ENCODE data around the gene MIGA2.

MIGA2 gene

GRCh38 chr9:129011170-129011569 lies 25.3 kb upstream of the MIGA2 start:
- 97% methylated on average over 19 of the region's 19 CpGs for WGBS (ENCODE audit: insufficient coverage)
- peaks cover 7 to 81% (median 42%) of the 10 kb centered on the region in 4 experiments for H3K36me3 ChIP-seq (ENCODE audit: control insufficient read depth in 4 of 4, insufficient read depth in 4 of 4, low read length in 3 of 4)

GRCh38 chr9:129011761-129012181 lies 24.7 kb upstream of the MIGA2 start:
- Histone ChIP-seq H3K36me3 (ENCODE audit: control insufficient read depth in 4 of 4, insufficient read depth in 4 of 4, low read length in 3 of 4) (peaks cover 2 to 75% (median 39%) of the 10 kb centered on the region in 4 experiments), H3K27me3 (replicated peaks in 2 of 5; ENCODE audit: control insufficient read depth in 4 of 5, insufficient read depth in 5 of 5, low read length in 4 of 5) (no peaks in the 10 kb centered on the region), H3K4me1 (ENCODE audit: control extremely low read depth in 1 of 4, control insufficient read depth in 4 of 4, insufficient read depth in 4 of 4, low read length in 3 of 4) (no peaks in the 10 kb centered on the region), H3K27ac (ENCODE audit: insufficient read depth in 1 of 2, low read depth in 1 of 2, low read length in 2 of 2, poor library complexity in 1 of 2, severe bottlenecking in 2 of 2) (no peak overlapping the region), H3K4me3 (ENCODE audit: control insufficient read depth in 1 of 7, extremely low read depth in 1 of 7, insufficient read depth in 4 of 7, low read depth in 2 of 7, low read length in 6 of 7) (no peak overlapping the region), H3K9me3 (ENCODE audit: control extremely low read depth in 1 of 5, control insufficient read depth in 4 of 5, insufficient read depth in 2 of 5, low read depth in 1 of 5, low read length in 4 of 5) (no peaks in the 10 kb centered on the region)
- ChIA-PET POLR2A (no interaction called here), CTCF (interaction anchor here (1.7 kb wide), 1 partner anchor 9 kb away, joined by 4 read pairs; no protein-coding TSS in a partner anchor)
- WGBS (ENCODE audit: insufficient coverage), result 96% methylated on average over 8 of the region's 11 CpGs
- DNase-seq, result no peak

More at GRCh38 chr9:129011170-129011569, 25.3 kb upstream of the MIGA2 start:
- Histone ChIP-seq H3K4me3 (ENCODE audit: control insufficient read depth in 1 of 7, extremely low read depth in 1 of 7, insufficient read depth in 4 of 7, low read depth in 2 of 7, low read length in 6 of 7) (no peak overlapping the region), H3K9me3 (ENCODE audit: control extremely low read depth in 1 of 5, control insufficient read depth in 4 of 5, insufficient read depth in 2 of 5, low read depth in 1 of 5, low read length in 4 of 5) (no peaks in the 10 kb centered on the region), H3K27me3 (replicated peaks in 2 of 5; ENCODE audit: control insufficient read depth in 4 of 5, insufficient read depth in 5 of 5, low read length in 4 of 5) (no peaks in the 10 kb centered on the region), H3K27ac (ENCODE audit: insufficient read depth in 1 of 2, low read depth in 1 of 2, low read length in 2 of 2, poor library complexity in 1 of 2, severe bottlenecking in 2 of 2) (no peak overlapping the region), H3K4me1 (ENCODE audit: control extremely low read depth in 1 of 4, control insufficient read depth in 4 of 4, insufficient read depth in 4 of 4, low read length in 3 of 4) (no peaks in the 10 kb centered on the region)
- ChIA-PET POLR2A (no interaction called here), CTCF (interaction anchor here (0.9 kb wide), 1 partner anchor 77 kb away, joined by 3 read pairs; no protein-coding TSS in a partner anchor)
- no peak for DNase-seq

- WGBS (ENCODE audit: insufficient coverage), result 100% methylated on average over 2 of the region's 7 CpGs
- ChIA-PET CTCF (interaction anchor here (1.7 kb wide), 1 partner anchor 10 kb away, joined by 4 read pairs; no protein-coding TSS in a partner anchor), POLR2A (no interaction called here)
- no peaks in the 10 kb centered on the region for H3K4me1 ChIP-seq (ENCODE audit: control extremely low read depth in 1 of 4, control insufficient read depth in 4 of 4, insufficient read depth in 4 of 4, low read length in 3 of 4)
- H3K36me3 ChIP-seq (ENCODE audit: control insufficient read depth in 4 of 4, insufficient read depth in 4 of 4, low read length in 3 of 4), result peaks cover 2 to 69% (median 39%) of the 10 kb centered on the region in 4 experiments
- H3K4me3 ChIP-seq (ENCODE audit: control insufficient read depth in 1 of 7, extremely low read depth in 1 of 7, insufficient read depth in 4 of 7, low read depth in 2 of 7, low read length in 6 of 7), result no peak overlapping the region
- no peaks in the 10 kb centered on the region for H3K9me3 ChIP-seq (ENCODE audit: control extremely low read depth in 1 of 5, control insufficient read depth in 4 of 5, insufficient read depth in 2 of 5, low read depth in 1 of 5, low read length in 4 of 5)
- DNase-seq, result no peak
- no peak overlapping the region for H3K27ac ChIP-seq (ENCODE audit: insufficient read depth in 1 of 2, low read depth in 1 of 2, low read length in 2 of 2, poor library complexity in 1 of 2, severe bottlenecking in 2 of 2)
- no peaks in the 10 kb centered on the region for H3K27me3 ChIP-seq (replicated peaks in 2 of 5; ENCODE audit: control insufficient read depth in 4 of 5, insufficient read depth in 5 of 5, low read length in 4 of 5)
Measured at GRCh38 chr9:129012343-129012742, 24.1 kb upstream of the MIGA2 start.

- ChIA-PET POLR2A (no interaction called here), CTCF (interaction anchor here (1.1 to 1.7 kb wide), 2 partner anchors 9 to 10 kb away, joined by 4 read pairs; no protein-coding TSS in a partner anchor)
- Histone ChIP-seq H3K4me1 (ENCODE audit: control extremely low read depth in 1 of 4, control insufficient read depth in 4 of 4, insufficient read depth in 4 of 4, low read length in 3 of 4) (no peaks in the 10 kb centered on the region), H3K27ac (ENCODE audit: insufficient read depth in 1 of 2, low read depth in 1 of 2, low read length in 2 of 2, poor library complexity in 1 of 2, severe bottlenecking in 2 of 2) (no peak overlapping the region), H3K36me3 (ENCODE audit: control insufficient read depth in 4 of 4, insufficient read depth in 4 of 4, low read length in 3 of 4) (peaks cover under 1 to 63% (median 35%) of the 10 kb centered on the region in 4 experiments), H3K4me3 (ENCODE audit: control insufficient read depth in 1 of 7, extremely low read depth in 1 of 7, insufficient read depth in 4 of 7, low read depth in 2 of 7, low read length in 6 of 7) (no peak overlapping the region), H3K27me3 (replicated peaks in 2 of 5; ENCODE audit: control insufficient read depth in 4 of 5, insufficient read depth in 5 of 5, low read length in 4 of 5) (no peaks in the 10 kb centered on the region), H3K9me3 (ENCODE audit: control extremely low read depth in 1 of 5, control insufficient read depth in 4 of 5, insufficient read depth in 2 of 5, low read depth in 1 of 5, low read length in 4 of 5) (no peaks in the 10 kb centered on the region)
- no peak for DNase-seq
- 96% methylated on average over 12 of the region's 16 CpGs for WGBS (ENCODE audit: insufficient coverage)
Measured at GRCh38 chr9:129012893-129013448, 23.5 kb upstream of the MIGA2 start.

- Histone ChIP-seq H3K27me3 (replicated peaks in 2 of 5; ENCODE audit: control insufficient read depth in 4 of 5, insufficient read depth in 5 of 5, low read length in 4 of 5) (no peaks in the 10 kb centered on the region), H3K4me1 (ENCODE audit: control extremely low read depth in 1 of 4, control insufficient read depth in 4 of 4, insufficient read depth in 4 of 4, low read length in 3 of 4) (no peaks in the 10 kb centered on the region), H3K27ac (ENCODE audit: insufficient read depth in 1 of 2, low read depth in 1 of 2, low read length in 2 of 2, poor library complexity in 1 of 2, severe bottlenecking in 2 of 2) (no peak overlapping the region), H3K36me3 (ENCODE audit: control insufficient read depth in 4 of 4, insufficient read depth in 4 of 4, low read length in 3 of 4) (peaks cover 0 to 56% (median 29%) of the 10 kb centered on the region in 4 experiments), H3K9me3 (ENCODE audit: control extremely low read depth in 1 of 5, control insufficient read depth in 4 of 5, insufficient read depth in 2 of 5, low read depth in 1 of 5, low read length in 4 of 5) (no peaks in the 10 kb centered on the region), H3K4me3 (ENCODE audit: control insufficient read depth in 1 of 7, extremely low read depth in 1 of 7, insufficient read depth in 4 of 7, low read depth in 2 of 7, low read length in 6 of 7) (no peak overlapping the region)
- 100% methylated on average over 3 of the region's 11 CpGs for WGBS (ENCODE audit: insufficient coverage)
- POLR2A ChIA-PET, result no interaction called here
- DNase-seq, result no peak
- CTCF ChIA-PET, result interaction anchor here (1.1 to 1.7 kb wide), 2 partner anchors 9 to 11 kb away, joined by 4 read pairs; no protein-coding TSS in a partner anchor
Measured at GRCh38 chr9:129013674-129014073, 22.8 kb upstream of the MIGA2 start.

GRCh38 chr9:129014124-129014523 lies 22.3 kb upstream of the MIGA2 start:
- H3K4me3 ChIP-seq (ENCODE audit: control insufficient read depth in 1 of 7, extremely low read depth in 1 of 7, insufficient read depth in 4 of 7, low read depth in 2 of 7, low read length in 6 of 7), result no peak overlapping the region
- CTCF ChIA-PET, result no interaction called here

GRCh38 chr9:129014608-129015007 lies 21.8 kb upstream of the MIGA2 start:
- no peak for DNase-seq
- H3K4me3 ChIP-seq (ENCODE audit: control insufficient read depth in 1 of 7, extremely low read depth in 1 of 7, insufficient read depth in 4 of 7, low read depth in 2 of 7, low read length in 6 of 7), result no peak overlapping the region
- H3K4me1 ChIP-seq (ENCODE audit: control extremely low read depth in 1 of 4, control insufficient read depth in 4 of 4, insufficient read depth in 4 of 4, low read length in 3 of 4), result no peaks in the 10 kb centered on the region
- H3K27me3 ChIP-seq (replicated peaks in 2 of 5; ENCODE audit: control insufficient read depth in 4 of 5, insufficient read depth in 5 of 5, low read length in 4 of 5), result no peaks in the 10 kb centered on the region
- no peak overlapping the region for H3K27ac ChIP-seq (ENCODE audit: insufficient read depth in 1 of 2, low read depth in 1 of 2, low read length in 2 of 2, poor library complexity in 1 of 2, severe bottlenecking in 2 of 2)
- no peaks in the 10 kb centered on the region for H3K9me3 ChIP-seq (ENCODE audit: control extremely low read depth in 1 of 5, control insufficient read depth in 4 of 5, insufficient read depth in 2 of 5, low read depth in 1 of 5, low read length in 4 of 5)
- WGBS (ENCODE audit: insufficient coverage), result 85% methylated on average over 5 of the region's 8 CpGs
- ChIA-PET CTCF (no interaction called here), POLR2A (no interaction called here)
- H3K36me3 ChIP-seq (ENCODE audit: control insufficient read depth in 4 of 4, insufficient read depth in 4 of 4, low read length in 3 of 4), result peaks cover 0 to 49% (median 28%) of the 10 kb centered on the region in 4 experiments

More at GRCh38 chr9:129014124-129014523, 22.3 kb upstream of the MIGA2 start:
- Histone ChIP-seq H3K36me3 (ENCODE audit: control insufficient read depth in 4 of 4, insufficient read depth in 4 of 4, low read length in 3 of 4) (peaks cover 0 to 51% (median 27%) of the 10 kb centered on the region in 4 experiments), H3K4me1 (ENCODE audit: control extremely low read depth in 1 of 4, control insufficient read depth in 4 of 4, insufficient read depth in 4 of 4, low read length in 3 of 4) (no peaks in the 10 kb centered on the region), H3K9me3 (ENCODE audit: control extremely low read depth in 1 of 5, control insufficient read depth in 4 of 5, insufficient read depth in 2 of 5, low read depth in 1 of 5, low read length in 4 of 5) (no peaks in the 10 kb centered on the region), H3K27me3 (replicated peaks in 2 of 5; ENCODE audit: control insufficient read depth in 4 of 5, insufficient read depth in 5 of 5, low read length in 4 of 5) (no peaks in the 10 kb centered on the region), H3K27ac (ENCODE audit: insufficient read depth in 1 of 2, low read depth in 1 of 2, low read length in 2 of 2, poor library complexity in 1 of 2, severe bottlenecking in 2 of 2) (no peak overlapping the region)
- 94% methylated on average over 11 of the region's 11 CpGs for WGBS (ENCODE audit: insufficient coverage)
- POLR2A ChIA-PET, result no interaction called here
- DNase-seq, result no peak

All from common myeloid progenitor, CD34-positive (primary cell).